HG03066 (cell line): Measurements from ENCODE around the gene TMEM163.

Experiments used
- ATAC-seq: cut with Tn5 transposase; IDR thresholded peaks from one replicate; pipeline ENCODE4 v1.9.1; 2021; ENCODE audit warnings: low read depth; ENCODE audit not compliant: unreplicated experiment

The TMEM163 gene

DNA sequence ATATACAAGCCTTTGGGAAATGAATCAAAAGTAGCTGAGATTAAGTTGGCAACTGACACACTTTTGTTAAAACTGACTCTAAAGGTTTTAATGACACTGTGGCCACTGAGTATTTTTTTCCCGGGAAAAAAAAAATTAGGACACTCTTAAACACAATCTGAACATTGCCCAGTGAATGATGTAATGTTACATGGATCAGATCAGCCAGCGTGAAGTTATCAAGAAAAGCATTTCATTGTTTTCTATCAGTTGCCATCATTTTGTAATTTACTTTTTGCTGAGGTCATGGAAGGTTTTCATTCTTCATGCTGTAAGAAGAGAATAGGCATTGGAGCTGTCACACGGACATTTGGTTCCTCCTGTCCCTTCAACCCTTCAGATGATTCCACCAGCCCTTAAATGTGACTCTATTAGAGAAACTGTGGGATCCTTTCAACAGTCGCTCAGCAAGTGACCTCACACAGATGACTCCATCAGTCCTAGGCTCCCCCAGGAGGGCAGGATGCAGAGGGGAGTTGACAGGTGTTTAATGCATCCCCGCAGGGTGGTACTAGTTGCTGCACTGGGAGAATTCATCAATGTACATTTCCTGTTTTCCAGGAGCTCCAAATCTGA, 300.7 kb downstream of the TMEM163 start:
- no peak for ATAC-seq

GRCh38 chr2:134416637-134417036, 302.2 kb downstream of the TMEM163 start:
- ATAC-seq, result no peak

DNA sequence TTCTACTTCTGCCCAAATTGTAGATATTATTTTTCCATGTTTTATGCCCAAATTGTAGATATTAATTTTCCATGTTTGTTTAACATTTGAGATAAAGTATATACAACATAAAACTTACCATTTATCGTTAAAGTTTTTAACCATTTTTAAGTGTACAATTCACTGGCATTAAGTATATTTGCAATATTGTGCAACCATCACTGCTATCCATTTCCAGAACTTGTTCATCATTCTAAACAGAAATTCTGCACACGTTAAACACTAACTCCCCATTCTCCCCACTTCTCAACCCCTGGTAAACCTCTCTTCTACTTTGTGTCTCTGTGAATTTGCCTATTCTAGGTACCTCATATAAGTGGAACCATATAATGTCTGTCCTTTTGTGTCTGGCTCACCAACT, 302.8 kb downstream of the TMEM163 start:
- ATAC-seq, result no peak

DNA sequence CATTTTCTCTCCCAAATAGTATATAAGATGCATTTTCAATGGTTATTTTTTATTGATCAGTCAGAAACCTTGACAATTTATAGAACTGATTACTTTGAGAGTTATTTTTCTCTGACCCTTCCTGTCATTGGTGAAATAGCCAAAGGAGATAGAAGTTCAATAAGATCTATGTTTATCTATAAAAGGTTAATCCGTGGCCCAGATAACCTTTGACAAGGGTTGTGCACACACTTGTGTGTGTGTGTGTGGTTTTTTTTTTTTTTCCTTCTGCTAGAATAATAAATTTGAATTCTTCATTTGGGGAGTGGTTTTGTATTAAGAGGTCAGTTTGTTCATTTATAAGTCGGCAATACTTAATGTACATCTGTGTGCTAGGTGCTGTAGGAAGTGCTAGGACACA, 304.9 kb downstream of the TMEM163 start:
- ATAC-seq, result no peak

- ATAC-seq, result no peak
Measured at GRCh38 chr2:134413430-134413829, 305.4 kb downstream of the TMEM163 start.

- ATAC-seq, result no peak
Measured at GRCh38 chr2:134412639-134412999, 306.2 kb downstream of the TMEM163 start.

- peak; percentile 95 for ATAC-seq
Measured at GRCh38 chr2:134411828-134412638, 306.8 kb downstream of the TMEM163 start.

- ATAC-seq, result no peak
Measured at GRCh38 chr2:134411279-134411827, 307.4 kb downstream of the TMEM163 start.

DNA sequence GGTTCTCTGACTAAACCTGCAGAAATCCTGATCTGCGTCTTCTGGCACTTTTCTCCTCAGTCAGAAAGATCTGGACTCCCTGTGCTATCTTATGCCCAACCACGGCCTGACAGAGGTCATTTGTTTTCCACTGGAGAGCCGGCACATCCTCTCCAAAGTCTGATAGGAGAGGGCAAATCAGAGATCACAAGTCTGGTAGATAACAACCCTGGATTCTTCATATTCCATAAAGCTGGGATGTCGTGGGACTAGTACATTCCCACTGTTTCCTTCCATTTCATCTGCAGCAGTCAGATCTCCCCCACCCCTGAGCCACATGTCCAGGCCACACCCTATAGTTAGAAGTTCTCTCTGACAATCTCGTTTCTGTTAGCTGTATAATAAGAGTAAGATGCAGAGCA, 308.0 kb downstream of the TMEM163 start:
- ATAC-seq, result no peak

DNA sequence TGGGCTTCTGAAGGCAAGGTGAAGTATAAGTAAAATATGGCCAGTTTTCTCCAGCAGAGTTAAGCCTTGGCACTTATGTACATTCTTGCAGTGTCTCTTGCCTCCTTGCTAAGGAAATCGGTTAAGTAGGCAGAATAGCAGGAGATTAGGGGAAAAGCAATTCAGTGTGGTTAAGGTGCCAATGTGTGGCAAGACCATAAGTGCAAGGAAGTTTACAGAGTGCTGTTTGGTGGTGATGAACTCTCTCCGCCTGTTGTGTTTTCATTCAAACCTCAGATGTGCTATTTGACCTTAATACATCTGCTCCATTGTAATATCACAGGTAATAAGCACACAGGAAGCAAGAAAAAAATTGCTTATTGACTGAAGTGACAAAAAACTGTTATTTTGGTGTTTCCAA, 308.8 kb downstream of the TMEM163 start:
- no peak for ATAC-seq

GRCh38 chr2:134408791-134409190, 310.0 kb downstream of the TMEM163 start:
- ATAC-seq, result no peak

- ATAC-seq, result no peak
Measured at GRCh38 chr2:134408386-134408785, 310.4 kb downstream of the TMEM163 start.

DNA sequence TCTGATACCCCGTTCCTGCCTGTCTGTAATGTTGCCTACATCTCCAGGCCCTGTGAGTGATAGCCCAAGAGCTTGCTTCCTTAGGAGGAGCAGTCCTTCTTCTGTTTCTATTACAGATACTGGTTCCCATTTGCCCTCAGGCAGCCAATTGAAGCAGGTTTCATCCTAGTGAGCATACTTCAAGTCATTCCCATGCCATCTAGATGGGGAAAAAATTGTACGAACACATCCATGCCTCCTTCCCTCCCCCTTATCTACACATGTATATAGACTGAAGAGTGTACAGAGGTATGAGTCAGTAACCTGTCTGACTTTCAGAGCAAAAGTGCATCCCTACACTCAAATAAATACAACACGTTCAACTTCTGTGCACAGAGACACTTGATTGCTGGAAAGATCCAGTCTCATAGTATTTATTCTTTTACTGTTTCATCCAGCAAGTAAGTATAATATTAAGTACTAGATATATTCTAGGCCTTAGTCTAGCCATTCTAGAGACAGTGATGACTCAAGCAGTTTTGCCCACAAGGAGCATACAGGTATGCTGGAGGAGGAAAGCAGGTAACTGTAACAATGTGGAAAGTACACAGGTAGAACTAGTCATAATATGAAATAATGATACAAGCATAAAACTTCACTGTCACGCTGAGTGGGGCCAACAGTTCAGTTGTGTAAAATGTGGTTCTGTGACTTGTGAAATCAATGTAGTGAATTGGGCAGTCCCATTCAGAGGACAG, 311.5 kb downstream of the TMEM163 start:
- ATAC-seq, result no peak

GRCh38 chr2:134406736-134407135, 312.1 kb downstream of the TMEM163 start:
- no peak for ATAC-seq

DNA sequence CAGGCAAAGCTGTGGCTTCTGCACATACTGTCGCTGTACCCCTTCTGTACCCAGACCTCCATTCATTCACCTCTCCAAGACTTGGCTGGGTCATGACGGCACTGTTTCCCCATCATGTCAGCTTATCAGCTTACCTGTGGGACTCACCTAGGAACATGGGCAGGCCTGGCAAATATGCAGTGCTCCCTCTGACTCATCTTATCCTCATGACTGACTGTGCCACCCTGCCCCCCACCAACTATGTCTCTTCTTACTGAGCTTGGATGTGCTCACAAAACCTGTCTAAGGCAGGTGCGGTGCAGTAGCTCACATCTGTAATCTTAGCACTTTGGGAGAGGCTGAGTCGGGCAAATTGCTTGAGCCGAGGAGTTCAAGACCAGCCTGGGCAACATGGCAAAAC, 312.5 kb downstream of the TMEM163 start:
- no peak for ATAC-seq
